Colonic mucosa (tissue), 4 donors: ENCODE results near the gene XYLB. TPM values are rescaled to one million over a fixed set of nuclear protein-coding genes. Genes with fewer than 3 reads are reported as not detected.

Experiments
- DNase-seq: peaks from one replicate; pipeline ENCODE4 v3.0.0-alpha.2; 2020
- H3K27ac ChIP-seq: fragments of 200-600 bp; one replicate; pipeline ENCODE4 v1.8.0; 2021
- H3K27me3 ChIP-seq: fragments of 200-600 bp; one replicate; pipeline ENCODE4 v1.8.0; 2021
- H3K36me3 ChIP-seq: fragments of 200-600 bp; one replicate; pipeline ENCODE4 v1.8.0; 2021
- H3K4me1 ChIP-seq: fragments of 200-600 bp; one replicate; pipeline ENCODE4 v1.8.0; 2021; ENCODE audit warnings: mild to moderate bottlenecking
- H3K4me3 ChIP-seq: fragments of 200-600 bp; one replicate; pipeline ENCODE4 v1.8.0; 2021
- H3K9ac ChIP-seq, 2 donors: one replicate each; pipeline ENCODE4 v1.7.0; 2013; ENCODE audit warnings: control low read depth in 2 of 2, low read depth in 2 of 2, low read length in 2 of 2
- H3K9me3 ChIP-seq: fragments of 200-600 bp; one replicate; pipeline ENCODE4 v1.8.0; 2021
- CTCF ChIP-seq: fragments of 200-600 bp; IDR thresholded peaks from one replicate; pipeline ENCODE4 v1.8.0; 2022; ENCODE audit warnings: antibody characterized with exemption, mild to moderate bottlenecking
- intact Hi-C: fragments of 100-400 bp; cut with DNase I; formaldehyde crosslinking; loops from one replicate; pipeline ENCODE4 v1.14.1; 2022
- total RNA-seq, 2 donors: library from RNA; stranded (reverse); fragmentation: NEBNext Ultra II Directional in 1 of 2; extraction: Animal tissue kit (Norgen Biotek cat#: 25700) in 1 of 2; gene quantifications; one replicate each; pipeline ENCODE4 v1.2.1, GENCODE V29; 2021
- donor health status: healthy.
- donor health status: DM: no; HTN: no; CAD: no.
- donor health status: DM: no; HTN: no; CAD: no.

The XYLB gene
- total RNA-seq, 2 donors from 2014 or later: 13.4 to 17.4 TPM

- Histone ChIP-seq H3K9ac (no peak overlapping the region), H3K4me1 (no peaks in the 10 kb centered on the region), H3K27ac (no peak overlapping the region), H3K36me3 (no peaks in the 10 kb centered on the region), H3K9me3 (no peaks in the 10 kb centered on the region), H3K27me3 (no peaks in the 10 kb centered on the region), H3K4me3 (no peak overlapping the region)
- no peak for DNase-seq
- intact Hi-C loops: loop anchor here (5.0 kb wide), 1 partner anchor 110 kb away; no protein-coding TSS in a partner anchor
- TF ChIP-seq CTCF: no peak
Measured at GRCh38 chr3:38367779-38368178, 21.2 kb downstream of the XYLB start.

GRCh38 chr3:38368238-38368637 lies 21.7 kb downstream of the XYLB start:
- H3K9ac ChIP-seq: no peak overlapping the region
- DNase-seq: no peak
- H3K36me3 ChIP-seq: no peaks in the 10 kb centered on the region
- H3K27me3 ChIP-seq: no peaks in the 10 kb centered on the region
- no peaks in the 10 kb centered on the region for H3K9me3 ChIP-seq
- H3K4me3 ChIP-seq: no peak overlapping the region
- intact Hi-C loops: loop anchor here (5.0 kb wide), 1 partner anchor 109 kb away; no protein-coding TSS in a partner anchor
- no peaks in the 10 kb centered on the region for H3K4me1 ChIP-seq
- no peak for TF ChIP-seq CTCF
- no peak overlapping the region for H3K27ac ChIP-seq

GRCh38 chr3:38369186-38369585 lies 22.6 kb downstream of the XYLB start:
- Histone ChIP-seq H3K27me3 (no peaks in the 10 kb centered on the region), H3K4me3 (no peak overlapping the region), H3K4me1 (no peaks in the 10 kb centered on the region), H3K9ac (no peak overlapping the region), H3K27ac (no peak overlapping the region), H3K36me3 (no peaks in the 10 kb centered on the region), H3K9me3 (no peaks in the 10 kb centered on the region)
- no peak for TF ChIP-seq CTCF
- no peak for DNase-seq
- intact Hi-C loops: loop anchor here (5.0 kb wide), 1 partner anchor 108 kb away; no protein-coding TSS in a partner anchor

DNA sequence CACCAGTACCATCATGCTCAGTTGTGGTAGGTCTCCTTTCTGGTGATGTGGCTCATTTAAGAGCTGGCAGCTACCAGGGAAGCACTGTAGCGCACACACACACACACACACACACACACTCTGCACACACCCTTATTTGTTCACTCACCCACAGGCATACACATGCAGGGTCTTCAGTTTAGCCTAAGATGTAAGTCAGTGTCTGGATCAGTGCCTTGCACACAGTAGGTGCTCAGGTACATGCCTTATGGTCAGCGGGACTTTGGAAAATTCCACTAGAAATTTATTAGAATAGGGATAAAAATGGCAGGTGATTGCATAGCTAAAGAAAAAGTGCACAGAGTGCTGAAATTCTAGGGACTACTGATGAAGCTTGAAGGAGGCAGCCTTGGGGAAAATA lies 23.6 kb downstream of the XYLB start:
- Histone ChIP-seq H3K4me3 (no peak overlapping the region), H3K27ac (no peak overlapping the region), H3K27me3 (no peaks in the 10 kb centered on the region), H3K9ac (no peak overlapping the region), H3K9me3 (no peaks in the 10 kb centered on the region), H3K4me1 (no peaks in the 10 kb centered on the region), H3K36me3 (no peaks in the 10 kb centered on the region)
- intact Hi-C loops: no loop called here
- TF ChIP-seq CTCF: no peak
- no peak for DNase-seq

GRCh38 chr3:38370861-38371260 lies 24.3 kb downstream of the XYLB start:
- H3K36me3 ChIP-seq: no peaks in the 10 kb centered on the region
- H3K27me3 ChIP-seq: no peaks in the 10 kb centered on the region
- no peaks in the 10 kb centered on the region for H3K9me3 ChIP-seq
- no peak overlapping the region for H3K4me3 ChIP-seq
- intact Hi-C loops: no loop called here
- DNase-seq: no peak
- no peak overlapping the region for H3K9ac ChIP-seq
- H3K27ac ChIP-seq: no peak overlapping the region
- TF ChIP-seq CTCF: no peak
- H3K4me1 ChIP-seq: no peaks in the 10 kb centered on the region
